NCI-H526 treated with DMSO at 0.1 percent for 48 hours (cell line): Measurements from ENCODE around the gene MIGA2.
"Not testable (repeated sequence)": the region's sequence is repeated elsewhere in the genome, so short reads cannot be mapped to it uniquely, and the experiment has no call there.

Experiments
- DNase-seq: peaks from one replicate; lab custom pipeline; 2025; lab: John Stamatoyannopoulos, UW

MIGA2 gene

DNA sequence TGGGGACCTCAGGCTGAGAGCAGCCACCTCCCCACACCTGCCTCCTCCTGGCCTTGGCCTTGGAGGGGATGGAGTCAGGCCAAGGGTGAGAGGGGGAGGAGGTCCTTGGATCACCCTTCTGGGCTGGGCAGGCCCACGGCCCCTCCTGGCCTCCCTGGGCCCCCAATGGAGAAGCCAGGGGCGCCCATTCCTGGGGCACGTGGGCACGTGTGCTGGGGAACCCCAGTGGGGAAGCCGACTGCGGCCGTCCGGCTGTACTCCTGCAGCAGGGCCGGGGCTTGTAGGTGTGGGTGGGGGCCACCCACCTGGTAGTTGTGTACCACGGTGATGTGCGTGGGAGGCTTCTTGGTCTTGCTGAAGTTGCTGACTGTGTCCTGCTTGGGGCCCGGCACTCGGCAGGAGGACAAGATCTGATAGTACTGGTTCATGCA is 65.7 kb downstream of the MIGA2 start:
- no peak for DNase-seq

DNA sequence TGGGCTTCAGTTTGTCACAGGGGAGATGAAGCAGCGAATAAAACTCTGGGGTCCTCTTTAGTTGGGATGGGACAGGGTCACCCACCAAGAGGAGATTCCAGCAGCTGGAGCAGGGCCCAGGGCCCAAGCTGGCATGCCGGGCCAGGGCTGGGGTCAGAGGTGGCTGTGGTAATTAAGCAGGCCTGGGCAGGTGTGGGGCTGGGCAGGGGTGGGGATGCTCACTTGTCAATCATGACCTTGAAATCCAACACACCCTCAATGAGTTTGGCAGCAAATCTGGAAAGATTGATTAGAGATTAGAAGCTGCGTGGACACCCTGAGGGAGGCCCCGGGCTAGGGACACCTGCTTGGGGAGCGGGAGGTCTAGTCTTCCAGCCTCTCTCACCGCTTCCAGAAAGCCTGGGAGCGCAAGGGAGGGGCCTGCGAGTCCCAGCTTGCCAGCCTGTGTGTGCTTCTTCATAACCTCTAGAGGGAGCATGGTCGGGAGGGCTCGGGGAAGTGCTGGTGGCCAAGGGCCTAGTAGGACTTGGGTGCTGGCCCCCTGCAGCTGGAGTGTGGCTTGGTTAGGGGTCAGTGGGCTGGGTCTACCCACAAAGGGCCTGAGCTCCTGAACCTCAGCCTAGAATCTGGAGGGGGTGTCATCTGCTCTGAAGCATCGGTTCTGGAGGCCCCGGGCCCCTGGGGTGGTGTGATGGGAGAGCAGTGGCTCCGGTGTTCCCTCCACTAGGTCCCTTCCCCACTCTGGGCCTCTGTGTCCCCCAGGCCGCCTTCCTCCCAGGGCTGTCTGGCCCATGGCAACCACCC is 66.6 kb downstream of the MIGA2 start:
- peak; percentile 4 for DNase-seq

GRCh38 chr9:129103595-129103965 is 67.2 kb downstream of the MIGA2 start:
- DNase-seq = no peak

GRCh38 chr9:129104051-129104450 is 67.6 kb downstream of the MIGA2 start:
- no peak for DNase-seq

- DNase-seq = no peak
Observed at GRCh38 chr9:129105857-129106694, 69.7 kb downstream of the MIGA2 start.

DNA sequence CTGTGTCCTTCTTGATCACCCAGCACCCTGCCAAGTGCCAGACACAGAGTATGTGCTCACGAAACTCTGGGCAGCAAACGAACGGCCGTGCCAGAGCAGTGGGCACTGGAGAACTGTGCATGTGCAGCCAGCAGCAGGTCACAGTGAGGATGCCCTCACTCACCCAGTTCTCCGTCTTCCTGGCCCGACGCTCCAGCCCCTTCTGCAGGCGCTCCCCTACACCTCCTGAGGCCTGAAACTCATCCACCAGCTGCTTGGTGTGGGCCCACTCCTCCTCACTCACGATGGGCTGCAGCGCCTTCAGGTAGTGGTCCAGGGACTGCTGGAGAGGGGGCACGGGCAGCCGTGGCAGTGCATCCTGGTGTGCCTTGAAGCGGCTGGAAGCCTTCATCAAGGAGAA is 71.2 kb downstream of the MIGA2 start:
- DNase-seq = no peak

- no peak for DNase-seq
Observed at GRCh38 chr9:129108083-129108804, 71.8 kb downstream of the MIGA2 start.

DNA sequence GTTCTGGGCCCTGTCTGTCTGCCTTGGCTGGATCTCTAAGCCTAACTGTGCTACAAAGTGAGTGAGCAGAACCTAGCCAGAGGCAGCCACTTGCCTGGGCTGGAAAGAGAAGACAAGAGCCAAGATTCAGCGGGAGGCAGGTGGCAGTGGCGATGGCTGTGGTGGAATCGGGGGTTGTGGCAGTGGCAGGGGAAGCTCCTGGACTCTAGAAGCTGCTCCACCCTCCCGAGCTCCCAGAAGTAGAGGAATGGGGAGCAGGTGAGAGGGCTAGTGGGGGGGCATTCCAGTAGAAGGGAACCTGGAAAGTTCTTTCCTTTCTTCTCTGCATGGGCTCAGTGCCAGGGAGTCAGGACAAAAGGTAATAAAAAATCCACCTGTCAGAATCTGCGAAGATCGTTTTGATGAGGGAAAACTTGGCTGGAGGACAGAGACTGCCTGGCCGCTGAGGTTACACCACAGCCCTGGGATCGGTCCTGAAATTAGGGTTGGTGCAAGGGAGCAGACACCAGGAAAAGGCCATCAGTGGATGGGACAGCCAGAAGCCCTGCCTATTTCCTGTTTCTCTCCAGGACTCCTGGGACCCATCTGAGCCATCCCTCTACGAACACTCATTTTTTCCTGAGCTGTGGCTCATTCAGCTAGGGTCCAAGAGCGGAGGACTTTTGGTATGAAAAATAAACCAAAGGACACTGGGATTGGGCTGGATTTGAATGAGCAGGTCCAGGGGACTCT is 72.5 kb downstream of the MIGA2 start:
- no peak for DNase-seq

DNA sequence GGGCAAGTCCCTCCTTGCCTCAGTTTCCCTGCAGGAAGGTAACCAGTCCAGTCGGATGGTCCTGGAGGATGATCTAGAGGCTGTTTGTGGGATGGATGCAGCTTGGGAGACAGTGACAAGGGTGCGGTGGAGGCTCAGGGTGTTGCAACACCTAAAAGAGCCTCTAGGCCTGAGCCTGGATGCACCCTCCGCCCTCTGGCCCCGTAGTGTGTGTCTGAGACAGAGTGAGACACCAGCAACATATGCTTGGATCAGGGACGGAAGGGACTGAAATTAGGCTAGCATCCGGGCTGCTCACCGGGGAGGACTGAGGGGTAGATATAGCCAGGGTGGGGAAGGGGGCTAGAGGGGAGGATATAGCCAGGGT is 73.1 kb downstream of the MIGA2 start:
- DNase-seq = no peak

- DNase-seq = peak; percentile 7
Observed at GRCh38 chr9:129109952-129110739, 73.7 kb downstream of the MIGA2 start.

DNA sequence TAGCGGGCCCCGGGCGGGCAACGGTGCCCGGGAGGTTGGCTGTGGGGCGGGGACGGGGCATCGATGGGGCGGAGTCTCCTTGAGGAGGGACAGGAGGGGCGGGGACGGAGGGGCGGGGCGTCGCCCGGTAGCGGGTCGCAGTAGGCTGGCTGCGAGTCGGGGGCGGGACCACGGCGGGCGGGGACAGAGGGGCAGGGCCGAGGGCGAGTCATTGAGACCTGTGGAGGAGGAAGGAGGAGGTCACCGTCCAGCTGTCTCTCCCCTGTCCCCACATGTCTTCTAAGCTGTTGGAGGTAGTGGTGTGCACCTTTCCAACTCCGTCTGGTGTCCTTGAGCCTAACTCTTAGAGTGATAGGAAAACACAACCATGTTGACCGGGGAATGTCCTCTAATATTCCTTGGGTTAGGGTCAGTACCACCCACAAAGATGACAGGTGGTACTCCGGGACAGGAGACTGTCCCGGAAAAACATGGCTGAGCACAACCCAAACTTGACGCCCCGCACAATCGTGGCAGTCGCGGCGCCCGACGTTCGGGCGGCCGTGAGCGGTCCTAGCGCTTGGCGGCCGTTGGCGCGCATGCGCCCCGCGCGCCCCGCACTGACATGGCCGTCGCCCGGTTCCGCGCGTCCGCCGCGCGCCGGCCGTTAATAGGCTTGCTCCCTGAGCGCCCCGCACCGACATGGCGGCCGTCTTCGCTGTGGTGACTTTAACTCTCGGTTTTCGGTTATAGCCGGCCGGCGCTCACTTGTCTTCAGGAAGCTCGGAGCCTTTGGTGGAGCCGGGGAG is 74.5 kb downstream of the MIGA2 start, which contains the start of the genes CRAT and PTPA:
CRAT (minus strand) TSS at position 54 of the 788 bp plus-strand sequence. CDS start 284 bp downstream, outside the sequence.
PTPA (plus strand) TSS at position 676 of the 788 bp plus-strand sequence. CDS start 186 bp downstream, outside the sequence.
- DNase-seq = peak; percentile 54

DNA sequence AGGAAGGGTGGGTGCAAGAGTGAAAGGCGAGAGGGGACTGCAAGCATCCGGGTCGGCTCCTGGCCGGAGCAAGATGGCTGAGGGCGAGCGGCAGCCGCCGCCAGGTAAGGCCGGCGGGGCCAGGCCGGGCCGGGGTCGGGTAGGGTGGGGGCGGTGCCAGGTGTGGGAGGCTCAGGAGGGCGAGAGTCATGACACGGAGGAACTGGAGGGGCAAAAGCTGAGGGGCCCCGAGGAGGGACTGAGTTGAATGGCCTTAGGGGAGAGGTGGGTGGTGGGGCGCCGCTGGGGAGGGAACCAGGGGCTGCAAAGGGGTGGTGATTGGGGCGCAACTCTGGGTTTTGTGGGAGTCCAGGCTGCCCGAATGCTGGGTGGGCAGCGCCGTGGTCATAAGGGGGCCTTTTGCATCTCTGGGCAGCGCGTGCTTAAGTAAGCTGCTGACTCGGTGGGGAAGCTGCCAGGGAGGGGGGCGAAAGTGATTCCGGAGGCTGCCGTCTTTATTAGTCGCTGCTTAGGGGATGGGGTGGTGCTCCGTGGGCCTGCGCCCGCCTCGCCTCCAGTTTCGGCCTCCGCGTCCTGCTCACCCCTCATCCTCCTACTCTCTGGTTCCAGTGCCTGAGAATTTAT is 75.2 kb downstream of the MIGA2 start:
- DNase-seq = peak; percentile 23

- not testable (repeated sequence) for DNase-seq
Observed at GRCh38 chr9:129112526-129112925, 76.1 kb downstream of the MIGA2 start.

DNA sequence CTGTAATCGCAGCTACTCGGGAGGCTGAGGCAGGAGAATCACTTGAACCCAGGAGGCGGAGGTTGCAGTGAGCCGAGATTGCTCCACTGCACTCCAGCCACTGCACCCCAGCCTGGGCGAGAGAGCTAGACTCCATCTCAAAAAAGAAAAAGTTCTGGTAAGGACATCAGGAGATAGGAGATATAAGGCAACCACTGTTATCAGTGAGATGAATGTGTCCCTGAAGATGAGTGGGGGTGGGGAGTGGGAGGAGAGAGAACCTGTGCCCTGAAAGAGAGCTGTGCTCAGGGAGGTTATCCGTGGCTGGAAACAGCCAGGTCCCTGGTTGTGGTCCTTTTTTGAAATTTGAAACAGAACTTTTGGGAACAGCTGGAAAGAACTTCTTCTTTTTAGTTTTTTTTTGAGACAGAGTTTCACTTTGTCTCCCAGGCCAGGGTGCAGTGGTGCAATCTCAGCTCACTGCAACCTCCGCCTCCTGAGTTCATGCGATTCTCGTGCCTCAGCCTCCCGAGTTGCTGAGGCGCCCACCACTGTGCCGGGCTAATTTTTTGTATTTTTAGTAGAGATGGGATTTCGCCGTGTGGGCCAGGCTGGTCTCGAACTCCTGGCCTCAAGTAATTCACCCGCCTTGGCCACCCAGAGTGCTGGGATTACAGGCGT is 77.3 kb downstream of the MIGA2 start:
- DNase-seq = no peak

GRCh38 chr9:129118799-129119198 is 82.4 kb downstream of the MIGA2 start:
- no peak for DNase-seq

DNA sequence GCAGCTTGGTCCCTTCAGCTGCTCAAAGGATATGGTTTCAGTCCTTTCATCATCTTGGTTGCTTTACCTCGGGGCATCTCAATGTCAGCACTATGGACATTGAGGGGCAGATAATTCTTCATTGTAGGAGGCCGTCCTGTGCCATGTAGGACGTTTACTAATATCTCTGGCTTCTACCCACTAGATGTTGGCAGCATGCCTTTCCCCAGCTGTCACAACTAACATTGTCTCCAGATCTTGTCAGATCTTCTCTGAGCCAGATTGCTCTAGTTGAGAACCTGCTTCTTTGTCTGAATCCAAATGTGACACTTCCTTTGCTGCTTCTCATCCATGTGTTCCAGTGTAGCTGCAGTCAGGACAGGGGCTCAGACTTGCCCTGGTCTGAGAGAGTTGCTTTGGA is 85.1 kb downstream of the MIGA2 start:
- DNase-seq = no peak
